ENCODE data around the gene CDK5R2.
A peak's percentile ranks its signal among the peaks of the same experiment; 100 is the strongest.

CDK5R2 gene

DNA sequence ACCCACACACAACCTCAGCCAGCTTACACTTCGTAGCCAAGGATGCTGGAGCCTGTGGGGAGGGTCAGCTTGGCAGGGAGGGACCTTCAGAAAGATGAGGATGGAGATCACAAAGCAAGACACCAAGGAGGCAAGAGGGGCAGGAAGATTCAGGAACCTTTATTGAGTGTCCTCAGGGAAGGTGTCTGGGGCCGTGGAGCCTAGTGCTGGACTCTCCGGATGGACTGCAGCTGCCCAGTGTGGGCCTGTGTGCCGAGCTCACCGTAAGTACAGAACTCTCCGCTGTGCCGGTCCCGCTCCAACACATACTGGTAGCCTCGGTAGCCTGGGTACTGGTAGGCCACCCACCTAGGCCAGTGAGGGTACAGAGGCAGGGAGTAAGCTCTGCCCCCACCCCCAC lies 30.6 kb downstream of the CDK5R2 start:
- DNase-seq (ENCODE audit: low read depth), result no peak

DNA sequence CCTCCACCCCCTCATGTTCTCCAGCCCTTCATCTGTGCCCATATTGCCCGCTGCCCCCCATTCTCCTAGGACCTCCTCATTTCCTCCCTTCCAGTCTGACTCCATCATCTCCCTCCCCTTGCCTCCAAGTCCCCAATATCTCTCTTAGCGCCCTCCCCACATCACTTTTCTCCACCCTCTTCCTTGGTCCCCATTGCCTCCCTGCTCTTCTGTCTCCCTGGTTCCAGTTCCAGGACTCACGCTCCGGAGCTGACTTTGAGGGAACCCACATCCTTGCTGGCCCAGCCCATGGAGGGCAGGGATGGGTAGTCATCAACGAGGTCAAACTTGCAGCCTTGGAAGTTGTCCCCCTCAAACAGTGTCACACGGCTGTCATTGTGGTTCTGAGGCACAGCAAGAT lies 31.1 kb downstream of the CDK5R2 start:
- no peak for DNase-seq (ENCODE audit: low read depth)

DNA sequence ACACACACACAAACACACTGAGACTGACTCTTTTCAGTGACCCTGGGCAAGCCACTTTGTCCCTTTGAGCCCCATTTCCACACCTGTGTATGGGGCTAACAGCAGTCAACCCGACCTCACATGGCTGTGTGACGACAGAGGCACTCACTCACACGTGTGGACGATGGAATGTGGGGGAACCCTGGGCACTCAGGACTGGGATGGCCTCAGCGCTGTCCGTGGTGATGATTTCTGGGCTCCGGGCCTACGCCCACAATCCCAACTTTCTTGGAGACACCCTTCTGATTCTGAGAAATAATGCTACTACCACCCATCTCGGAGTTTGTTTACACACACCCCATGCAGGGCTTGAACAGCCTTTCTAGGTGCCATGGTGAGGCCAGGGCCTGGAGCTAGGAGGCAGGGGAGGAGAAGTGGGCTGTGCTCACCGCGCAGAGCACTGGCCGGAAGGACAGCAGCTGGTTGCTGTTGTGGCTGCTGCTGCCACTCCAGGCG lies 32.3 kb downstream of the CDK5R2 start:
- DNase-seq (ENCODE audit: low read depth), result peak; percentile 58

DNA sequence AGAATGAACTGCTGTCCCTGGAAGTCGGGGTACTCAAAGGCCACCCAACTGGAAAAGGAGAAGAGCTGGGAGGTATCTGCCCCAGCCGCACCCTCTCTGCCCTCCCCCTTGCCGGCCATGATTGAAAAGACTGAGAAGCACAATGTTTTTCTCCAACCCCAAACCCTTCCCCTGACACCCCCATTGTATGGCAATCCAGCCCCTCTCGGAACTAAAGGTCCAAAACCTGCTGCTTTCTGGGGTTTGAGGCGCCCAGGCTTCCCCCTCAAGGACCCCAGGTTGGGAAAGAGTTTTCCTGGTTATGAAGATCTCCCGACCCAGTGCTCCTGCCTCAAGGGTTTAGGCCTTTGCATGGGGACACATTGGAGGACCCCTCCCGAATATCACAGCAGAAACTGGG lies 32.7 kb downstream of the CDK5R2 start:
- DNase-seq (ENCODE audit: low read depth), result no peak

DNA sequence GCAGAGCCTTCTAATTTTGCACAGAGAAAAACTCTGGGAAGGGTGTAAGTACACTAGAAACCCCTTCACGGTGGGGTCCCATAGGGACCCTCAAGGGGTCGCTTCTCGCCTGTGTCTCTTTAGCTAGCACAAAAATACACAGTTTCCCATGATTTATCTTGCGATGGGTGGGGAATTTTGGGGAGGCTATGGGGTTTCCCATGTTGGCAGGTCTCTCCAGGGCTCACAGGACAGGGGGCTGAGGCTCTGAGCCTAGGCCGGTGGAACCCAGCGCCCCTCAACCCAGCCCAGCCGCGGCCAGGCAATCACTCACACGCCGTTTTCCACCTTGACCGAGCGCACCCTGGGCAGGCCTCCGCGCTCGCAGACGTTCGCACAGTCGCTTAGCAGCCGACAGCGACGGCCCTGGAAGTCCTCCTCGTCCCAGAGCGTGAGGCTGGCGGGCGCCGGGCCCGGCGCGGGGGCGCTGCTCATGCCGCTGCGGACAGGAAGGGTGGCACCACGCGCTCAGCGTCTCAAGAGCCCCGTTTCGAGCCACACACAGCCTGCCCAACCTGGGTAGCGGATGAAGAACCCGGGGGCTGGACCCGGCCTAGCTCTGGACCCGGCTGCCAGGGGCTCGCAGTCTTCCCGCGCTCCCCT lies 33.4 kb downstream of the CDK5R2 start:
- no peak for DNase-seq (ENCODE audit: low read depth)

DNA sequence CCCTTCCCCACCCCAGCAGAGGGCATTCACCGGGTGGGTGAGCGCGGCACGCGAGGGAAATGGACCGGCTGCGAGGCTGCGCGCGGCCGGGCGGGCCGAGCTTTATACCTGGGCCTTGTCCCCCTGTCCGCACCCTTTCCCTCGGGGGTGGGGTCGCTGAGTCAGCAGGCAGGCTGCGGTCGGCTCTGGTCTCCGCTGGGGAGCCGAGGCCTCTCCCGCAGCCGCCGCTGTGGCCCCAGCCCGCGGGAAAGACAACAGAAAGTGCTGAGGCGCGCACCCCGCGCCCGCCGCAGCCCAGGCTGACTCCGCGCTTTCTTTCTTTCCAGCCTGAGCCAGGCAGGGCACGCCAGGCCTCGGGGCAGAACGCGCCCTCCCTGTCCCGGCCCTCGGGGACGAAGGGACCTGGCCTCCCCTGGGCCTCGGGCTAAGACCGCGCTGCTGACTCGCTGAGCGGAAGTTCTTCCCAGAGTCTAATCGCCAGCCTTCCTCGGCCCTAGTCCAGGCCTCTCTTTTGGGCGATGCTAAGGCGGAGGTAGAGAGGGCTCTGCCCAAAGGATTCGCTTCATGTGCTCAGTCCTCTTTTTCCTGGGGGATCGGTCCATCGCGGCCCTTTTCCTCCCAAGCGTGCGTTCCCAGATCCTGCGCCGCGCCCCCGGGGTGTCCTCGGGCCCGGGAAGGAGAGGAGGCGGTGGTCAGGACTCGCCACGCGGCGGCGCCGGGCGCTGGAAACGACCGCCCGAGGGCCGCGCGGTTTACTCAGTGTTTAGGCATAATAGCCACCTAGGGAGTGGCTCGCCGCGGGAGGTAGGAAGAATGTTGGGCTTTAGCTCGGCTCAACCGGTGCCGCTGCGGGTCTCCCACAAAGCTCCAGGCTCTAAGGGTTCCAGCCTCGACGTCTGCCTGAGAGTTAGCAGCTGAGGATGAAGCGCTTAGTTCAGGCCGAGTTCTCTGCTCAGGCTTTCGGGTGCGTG lies 34.2 kb downstream of the CDK5R2 start, which contains the start of gene CRYBA2:
Gene CRYBA2, minus strand, starts transcription at position 78 of the 971 bp plus-strand sequence. CDS start 246 bp downstream, outside the sequence.
- DNase-seq (ENCODE audit: low read depth), result peak; percentile 31

DNA sequence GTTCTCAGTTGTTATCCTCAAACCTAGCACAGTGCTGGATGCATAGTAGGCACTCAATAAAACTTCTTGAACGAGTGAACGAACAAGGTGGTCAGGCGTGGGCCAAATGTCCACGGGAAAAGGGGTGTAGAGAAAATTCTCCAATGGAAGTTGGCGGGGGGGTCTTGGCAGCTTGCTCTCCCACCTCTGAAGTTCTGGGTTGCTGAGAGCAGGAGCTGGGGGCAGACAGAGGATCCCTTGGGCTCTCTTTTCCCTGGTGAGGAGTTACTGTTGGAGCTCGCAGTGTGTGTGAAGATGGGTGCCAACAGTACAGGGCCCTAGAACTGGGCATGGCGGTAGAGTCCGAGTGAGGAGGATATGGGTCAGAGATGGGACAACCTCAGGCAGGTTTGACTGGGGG lies 36.1 kb downstream of the CDK5R2 start:
- DNase-seq (ENCODE audit: low read depth), result no peak

DNA sequence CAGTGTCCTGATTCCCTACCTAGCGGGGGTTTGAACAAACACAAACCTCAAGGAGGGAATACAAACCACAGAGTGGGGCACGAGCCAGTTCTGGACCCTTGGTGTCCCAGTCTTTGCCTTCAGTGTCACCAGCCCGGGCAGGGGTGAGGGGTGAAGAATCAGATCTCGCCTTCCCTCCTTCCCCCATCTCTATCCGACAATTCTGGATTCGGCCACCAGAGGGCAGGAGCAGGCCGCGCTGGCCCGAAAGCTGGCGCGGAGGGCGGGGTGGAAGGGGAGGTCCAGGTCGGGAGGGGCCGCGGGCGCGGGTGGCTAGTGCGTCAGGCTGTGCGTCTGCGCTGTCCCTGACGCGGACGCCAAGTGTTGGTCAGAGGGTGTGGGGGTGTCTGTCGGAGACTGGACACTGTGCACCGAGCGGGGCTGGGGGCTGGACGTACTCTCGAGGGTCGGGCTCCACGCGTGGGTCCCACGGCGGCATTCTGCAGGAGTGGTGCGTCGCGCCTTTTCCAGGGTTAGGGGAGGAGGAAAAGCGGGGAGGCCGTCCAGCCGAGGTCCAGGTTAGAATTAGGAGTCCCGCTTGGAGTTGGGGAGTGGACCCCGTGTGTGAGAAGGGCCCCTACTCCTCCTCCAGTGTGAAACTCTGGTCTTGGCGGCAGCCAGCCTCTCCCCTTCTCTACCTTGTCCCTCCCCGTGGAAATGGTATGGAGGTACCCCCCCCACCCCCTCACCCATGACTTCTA lies 36.7 kb downstream of the CDK5R2 start:
- DNase-seq (ENCODE audit: low read depth), result peak; percentile 79

DNA sequence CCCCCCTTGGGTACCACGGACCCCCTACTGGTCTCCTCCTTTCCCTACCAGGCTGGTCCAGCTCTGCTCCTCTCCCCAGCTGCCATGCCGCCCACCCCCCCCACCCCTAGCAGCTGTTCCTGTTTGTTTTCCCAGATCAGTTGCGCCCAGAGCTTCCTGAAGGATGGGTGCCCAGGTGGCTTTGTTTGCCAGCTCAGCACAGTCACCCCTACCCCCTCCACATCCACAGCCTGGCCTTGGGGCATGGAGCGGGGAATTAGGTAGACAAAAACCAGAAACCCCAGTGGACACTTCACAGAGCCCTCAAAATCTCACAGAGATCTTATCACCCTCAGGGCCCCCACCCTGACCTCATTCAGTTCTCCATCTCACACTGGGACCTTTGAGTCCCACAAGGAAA lies 37.5 kb downstream of the CDK5R2 start:
- DNase-seq (ENCODE audit: low read depth), result no peak

DNA sequence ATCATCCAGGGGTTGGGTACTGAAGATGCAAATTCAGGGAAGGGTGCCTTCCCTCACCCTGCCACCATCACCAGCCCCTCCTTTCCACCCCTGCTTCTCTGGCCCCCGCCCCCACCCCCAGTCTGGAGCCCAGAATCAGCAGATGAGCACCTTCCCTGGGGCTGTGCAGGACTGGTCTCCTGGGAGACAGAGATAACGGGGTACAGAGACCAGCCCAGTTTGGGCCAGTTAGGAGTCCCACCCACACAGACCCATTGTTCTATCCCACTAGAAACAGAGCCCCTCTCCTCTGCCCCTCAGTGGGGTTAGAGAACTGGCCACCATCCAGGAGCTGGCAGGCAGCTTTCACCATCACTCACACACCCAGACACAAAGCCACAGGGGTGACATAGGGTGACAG lies 38.3 kb downstream of the CDK5R2 start:
- DNase-seq (ENCODE audit: low read depth), result no peak

DNA sequence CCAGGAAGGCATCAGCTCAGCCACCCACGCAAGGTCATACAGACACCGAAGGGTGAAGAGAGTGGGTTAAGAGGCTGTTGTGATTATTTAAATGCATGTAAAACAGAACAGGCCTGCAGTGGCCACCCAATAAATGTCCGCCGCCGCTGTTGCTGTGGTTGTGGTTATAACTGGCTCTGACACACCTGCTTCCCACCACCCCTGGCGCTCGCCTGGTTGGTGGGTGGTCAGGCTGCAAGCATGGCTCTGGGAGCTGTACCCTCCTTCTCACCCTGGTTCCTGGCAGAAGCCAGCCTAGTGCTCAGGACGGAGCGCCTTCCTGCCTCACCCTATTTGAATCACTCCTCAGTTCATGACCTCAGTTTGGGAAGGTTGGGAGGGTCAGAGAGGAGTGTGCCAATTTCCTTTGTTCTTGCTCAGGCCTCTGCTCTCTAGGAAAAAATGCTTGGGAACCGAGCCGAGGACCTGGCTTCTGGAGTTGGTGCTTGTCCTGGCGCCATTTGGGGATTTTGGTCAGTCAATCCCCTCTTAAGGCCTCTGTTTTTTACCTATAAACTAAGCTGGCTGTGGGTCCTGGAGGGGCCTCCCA lies 39.0 kb downstream of the CDK5R2 start:
- no peak for DNase-seq (ENCODE audit: low read depth)

DNA sequence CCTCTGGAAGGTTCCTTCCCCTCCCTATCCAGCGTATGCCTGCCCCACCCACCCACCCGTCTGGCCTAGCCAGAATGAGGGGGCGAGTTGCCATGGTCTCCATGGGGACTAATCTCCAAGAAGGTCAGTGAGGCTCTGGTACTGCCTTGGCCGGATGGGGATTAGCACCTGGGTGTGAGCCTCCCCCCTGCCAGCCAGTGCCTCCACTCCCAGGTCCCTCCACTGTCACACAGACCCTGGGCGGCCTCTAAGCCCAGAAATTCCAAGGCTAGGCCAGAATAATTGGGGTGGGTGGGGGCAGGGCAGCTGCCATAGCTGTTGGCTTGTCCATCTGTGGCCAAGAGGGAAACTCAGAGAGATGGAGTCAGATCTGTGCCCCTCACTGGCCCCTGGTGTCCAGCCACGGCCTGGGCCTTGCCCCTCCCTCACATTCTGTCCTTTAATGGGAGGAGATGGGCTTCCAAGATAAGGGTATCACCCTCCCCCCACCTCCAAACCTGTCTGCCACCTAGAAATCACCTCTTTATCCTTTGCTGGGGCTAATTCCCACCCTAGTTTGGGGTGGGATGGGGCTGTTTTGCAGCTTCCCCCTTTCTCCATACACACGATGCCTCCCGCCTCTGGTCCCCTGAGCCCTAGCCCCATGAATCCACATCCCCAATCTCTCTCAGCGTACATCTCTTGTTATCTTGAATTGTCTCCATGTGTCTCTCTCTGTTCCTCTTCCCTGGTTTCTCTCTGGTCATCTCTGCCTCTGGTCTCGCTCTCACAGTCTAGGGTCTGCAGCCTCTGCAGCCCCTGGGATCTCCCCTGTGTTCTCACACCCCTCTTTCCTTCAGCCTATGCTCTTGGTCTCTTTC lies 39.8 kb downstream of the CDK5R2 start:
- DNase-seq (ENCODE audit: low read depth), result no peak

DNA sequence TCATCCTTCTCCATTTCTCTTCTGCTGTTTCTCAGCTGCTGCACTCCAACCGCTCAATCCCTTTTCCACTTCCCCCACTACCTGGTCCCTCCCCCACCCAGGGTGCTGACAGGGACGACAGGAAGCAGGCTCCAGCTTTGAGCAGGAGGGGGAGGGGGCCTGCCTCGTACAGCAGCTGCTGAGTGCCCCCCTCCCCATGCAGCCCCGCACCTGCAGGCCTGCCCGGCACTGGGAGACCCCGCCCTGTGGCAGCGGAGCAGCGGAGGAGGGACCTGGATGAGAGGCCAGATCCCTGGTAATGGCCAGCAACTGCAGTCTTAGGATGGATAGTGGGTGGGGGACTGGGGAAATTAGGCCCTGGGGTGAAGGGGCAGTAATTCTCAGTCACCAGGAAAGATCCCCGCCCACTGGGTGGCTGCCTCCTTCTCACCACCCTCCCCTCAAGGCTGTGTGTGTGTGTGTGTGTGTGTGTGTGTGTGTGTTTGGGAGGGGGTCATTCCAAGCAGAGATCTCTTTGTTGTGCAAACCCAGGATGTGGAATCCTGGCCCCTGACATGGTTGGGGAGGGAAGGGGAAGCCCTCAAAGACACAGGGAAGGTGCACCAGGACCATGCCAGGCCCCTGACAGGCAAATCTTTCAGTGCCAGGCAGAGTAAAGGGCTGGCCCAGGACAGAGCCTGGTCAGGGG lies 40.6 kb downstream of the CDK5R2 start:
- no peak for DNase-seq (ENCODE audit: low read depth)

DNA sequence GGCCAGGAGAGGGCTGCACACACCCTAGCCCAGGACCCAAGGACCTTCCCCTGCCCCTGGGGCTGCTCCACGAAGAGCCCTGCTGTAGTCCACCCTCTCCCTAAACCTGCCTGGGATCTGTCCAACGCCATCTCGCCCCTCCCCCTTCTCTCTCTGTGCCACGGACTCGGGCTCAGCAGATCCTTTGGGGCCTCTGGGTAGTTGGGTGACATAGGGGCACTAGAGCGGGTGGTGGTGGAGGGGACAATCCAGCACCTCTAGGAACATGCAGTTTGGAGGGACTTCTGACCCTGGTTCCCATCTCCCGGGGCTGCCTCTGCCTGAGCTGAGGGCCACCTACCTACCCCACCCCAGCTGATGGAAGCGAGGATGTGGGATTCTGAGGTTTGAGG lies 41.1 kb downstream of the CDK5R2 start:
- no peak for DNase-seq (ENCODE audit: low read depth)

DNA sequence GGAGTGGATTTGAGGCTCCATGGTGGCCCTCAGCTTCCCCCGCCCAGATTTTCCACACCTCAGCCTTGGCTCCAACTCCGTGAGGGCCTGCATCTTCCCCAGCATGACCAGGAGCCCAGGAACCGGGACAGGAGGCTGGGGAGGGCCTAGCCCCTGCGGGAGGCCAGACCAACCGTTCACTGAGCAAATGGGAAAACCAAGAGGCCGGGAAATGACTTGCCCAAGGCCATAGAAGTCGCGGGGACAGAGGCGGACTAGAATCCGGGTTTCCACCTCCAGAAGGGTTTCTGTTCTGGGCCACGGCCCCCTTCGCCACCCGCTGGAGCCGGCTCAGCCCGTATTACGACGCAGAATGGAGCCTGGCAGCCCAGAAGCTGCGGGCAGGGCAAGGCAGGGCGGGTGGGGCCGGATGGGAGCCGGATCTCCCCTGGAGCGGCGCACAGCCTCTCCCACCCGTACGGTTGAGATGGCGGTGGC lies 41.7 kb downstream of the CDK5R2 start:
- no peak for DNase-seq (ENCODE audit: low read depth)

DNA sequence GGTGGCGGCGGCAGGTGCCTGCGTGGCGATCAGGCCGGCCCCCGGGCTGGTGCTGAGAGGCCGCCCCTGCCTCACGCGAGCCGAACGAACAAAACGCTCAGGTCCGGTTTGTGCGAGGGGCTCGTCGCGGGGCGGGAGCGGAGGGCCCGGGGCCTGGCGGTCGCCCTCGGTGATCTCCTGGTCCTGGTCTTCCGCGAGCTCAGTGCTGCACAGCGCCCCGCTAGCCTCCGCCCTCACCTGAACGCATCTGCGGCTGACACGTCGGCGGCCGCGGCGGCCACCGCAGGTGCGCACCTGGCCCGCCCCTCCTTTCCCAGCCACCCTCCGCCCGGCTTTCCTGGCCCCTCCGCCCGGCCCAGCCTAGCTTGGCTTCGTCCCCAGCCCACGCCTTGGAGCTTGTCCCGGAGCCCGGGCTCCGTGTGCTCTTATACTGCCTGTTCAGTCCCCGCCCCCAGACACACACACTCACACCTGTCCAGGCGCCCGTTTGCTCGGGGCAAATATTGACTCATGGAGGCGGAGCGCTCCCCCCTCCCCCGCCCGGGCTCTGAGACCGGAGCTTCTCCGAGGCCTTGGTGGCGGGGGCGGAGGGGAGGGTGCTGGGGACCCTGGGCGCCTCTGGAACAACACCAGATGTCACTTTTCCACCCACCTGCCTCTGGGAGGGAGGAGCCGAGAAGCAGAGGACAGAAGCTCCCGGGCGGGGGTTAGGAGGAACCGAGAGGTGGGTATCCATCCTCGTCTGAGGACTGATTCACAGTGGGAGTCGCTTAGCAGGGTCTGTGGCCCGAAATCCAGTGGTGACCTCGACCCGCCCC lies 42.3 kb downstream of the CDK5R2 start:
- DNase-seq (ENCODE audit: low read depth), result no peak

DNA sequence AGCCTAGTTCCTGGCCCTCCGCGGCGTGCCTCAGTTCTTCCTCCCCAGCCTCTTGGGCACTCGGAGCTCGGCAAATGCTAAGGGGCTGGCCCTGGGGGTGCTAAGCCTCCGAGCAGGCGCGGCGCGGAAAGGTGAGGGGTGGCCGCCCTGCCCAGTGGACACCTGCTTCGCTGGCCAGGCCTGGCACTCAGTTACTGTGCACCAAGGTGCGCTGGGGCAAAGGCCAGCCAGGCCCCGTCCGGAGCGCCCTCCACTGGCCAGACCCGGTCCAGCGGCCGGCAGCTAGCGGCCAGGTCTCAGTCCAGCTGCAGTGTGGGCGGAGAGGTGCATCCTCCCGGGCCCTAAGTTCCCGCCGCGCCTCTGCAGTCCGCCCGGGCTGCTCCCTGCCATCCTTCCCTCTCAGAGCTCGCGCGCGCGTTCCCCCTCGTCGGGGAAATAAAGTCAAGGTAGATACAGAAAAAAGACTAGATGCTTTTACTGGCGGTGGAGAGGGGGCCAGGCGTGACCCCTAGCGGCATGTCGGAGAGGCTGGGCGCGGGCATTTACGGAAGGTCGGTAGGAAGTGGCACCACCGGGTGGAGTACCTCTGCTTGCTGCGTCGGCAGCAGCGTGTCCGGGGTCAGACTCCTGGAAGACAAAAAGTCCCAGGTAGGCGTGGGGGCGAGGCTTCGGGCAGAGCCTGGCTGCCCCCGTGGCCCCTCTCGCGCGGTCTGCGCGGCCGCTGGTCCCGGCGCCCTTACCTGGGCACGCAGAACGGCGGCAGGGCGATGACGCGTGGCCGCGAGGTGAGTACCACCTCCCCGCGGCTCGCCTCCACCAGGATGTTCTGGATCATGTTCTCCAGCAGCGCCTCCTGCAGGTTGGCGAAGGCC lies 43.2 kb downstream of the CDK5R2 start:
- DNase-seq (ENCODE audit: low read depth), result peak; percentile 20

DNA sequence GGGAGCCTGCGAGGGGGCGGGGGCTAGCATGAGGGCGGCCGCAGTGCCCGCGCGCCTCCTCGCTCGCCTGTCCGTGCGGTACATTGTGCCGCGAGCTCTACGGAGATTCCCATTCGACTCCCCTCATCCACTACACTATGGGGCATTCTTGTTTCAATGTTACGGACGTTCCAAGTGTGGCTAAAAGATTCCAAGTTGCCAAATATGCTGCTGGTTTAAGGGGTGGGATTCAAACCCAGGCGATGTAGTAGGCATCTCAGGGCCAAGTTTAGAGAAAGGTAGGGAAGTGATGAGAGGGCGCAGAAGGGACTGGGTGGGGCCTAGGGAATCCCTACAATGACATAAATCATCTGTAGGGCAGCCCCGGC lies 43.8 kb downstream of the CDK5R2 start:
- DNase-seq (ENCODE audit: low read depth), result no peak

DNA sequence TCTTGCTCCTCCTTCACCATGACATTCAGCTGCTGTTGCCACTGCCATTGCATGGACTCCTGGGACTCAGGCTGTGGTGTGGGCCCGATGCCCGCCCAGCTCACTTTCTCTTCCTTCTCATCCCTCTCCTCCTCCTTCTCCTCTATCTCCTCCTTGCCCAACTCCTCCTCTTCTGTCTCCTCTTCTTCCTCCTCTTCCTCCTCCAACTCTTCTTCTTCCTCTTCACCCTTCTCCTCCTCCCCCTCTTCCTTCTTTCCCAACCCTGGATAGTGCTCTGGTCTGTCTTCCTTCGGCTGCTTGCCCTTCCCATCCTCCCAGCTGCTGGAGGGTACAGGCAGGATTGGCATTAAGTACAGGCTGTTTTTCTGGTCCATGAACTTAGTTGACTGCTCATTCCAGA lies 44.5 kb downstream of the CDK5R2 start:
- DNase-seq (ENCODE audit: low read depth), result no peak
